ENCODE results near the gene HDAC5. TPM values are rescaled to one million over a fixed set of nuclear protein-coding genes. Genes with fewer than 3 reads are reported as not detected.

Gene HDAC5
- total and polyA plus RNA-seq, 2 of the 8 experiments (the other 6 are each of a cell fraction or from before 2014, with no cell fraction given), result 48.5 to 54.4 TPM

DNA sequence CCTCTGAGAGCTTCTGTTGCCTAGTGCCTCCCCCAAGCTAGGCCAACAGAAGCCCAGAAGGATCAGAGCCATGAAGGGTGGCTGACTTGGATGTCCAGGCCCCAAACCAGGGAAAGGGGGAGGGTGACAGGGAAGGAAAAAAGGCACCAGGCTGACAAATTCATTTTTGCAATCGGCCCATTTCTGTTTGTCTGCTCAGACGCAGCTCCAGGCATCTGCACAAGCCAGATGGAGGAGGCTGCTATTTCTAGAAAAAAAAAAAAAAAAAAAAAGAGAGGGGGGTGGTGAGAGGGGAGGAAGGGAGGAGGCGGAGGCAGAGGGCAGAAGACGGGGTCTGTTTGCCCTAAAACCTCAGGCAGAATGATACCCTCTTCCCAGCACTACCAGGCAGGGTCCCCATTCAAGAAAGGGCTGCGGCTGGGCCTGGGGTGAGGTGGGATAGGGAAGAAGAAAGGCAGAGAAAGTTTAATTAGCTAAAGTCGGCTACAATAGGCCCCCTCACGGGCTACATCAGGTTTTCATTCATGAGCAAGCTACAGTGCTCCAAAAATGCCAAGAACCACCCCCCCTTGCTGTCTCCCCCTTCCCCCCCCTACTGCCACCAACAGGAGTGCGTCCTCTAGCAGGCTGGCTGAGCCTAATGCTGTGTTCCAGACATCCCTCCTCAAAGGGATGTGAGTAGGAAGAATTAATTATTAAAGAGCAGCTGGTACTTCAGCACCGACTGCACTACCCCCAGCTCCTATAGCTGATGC, 2.4 kb downstream of the HDAC5 start:
- peaks cover 17 to 31% (median 23%) of the 10 kb centered on the region in 4 experiments for H3K4me1 ChIP-seq (replicated peaks in 1 of 4; ENCODE audit: control insufficient read depth in 3 of 4, insufficient read depth in 4 of 4, low read length in 3 of 4)
- ChIA-PET POLR2A (ENCODE audit: partially characterized antibody) (interaction anchor here (0.5 to 3.1 kb wide), 8 partner anchors 9 to 100 kb away, joined by 3 to 24 read pairs (median 4); partner anchors contain the start of gene LSM12), CTCF (ENCODE audit: partially characterized antibody) (interaction anchor here (0.8 to 20.6 kb wide), 7 partner anchors 14 to 96 kb away, joined by 3 to 638 read pairs (median 4); partner anchors contain the start of gene ASB16)
- H3K4me2 ChIP-seq (ENCODE audit: insufficient read depth in 1 of 2, low read depth in 2 of 2, low read length in 2 of 2), result peak overlapping the region; percentile 81 to 93
- no peak overlapping the region for H4K8ac ChIP-seq (ENCODE audit: extremely low read depth, insufficient read depth, low read length)
- H2AFZ ChIP-seq (ENCODE audit: low read length), result no peak overlapping the region
- FAIRE-seq, result no peak
- TF ChIP-seq BRCA1 (IDR thresholded peaks at IDR 0.05; ENCODE audit: low read depth, low read length), result no peak
- no peak for TF ChIP-seq EP300 (IDR thresholded peaks at IDR 0.05; ENCODE audit: borderline replicate concordance in 1 of 2, low read depth in 2 of 2, low read length in 2 of 2)
- TF ChIP-seq ASH2L (IDR thresholded peaks at IDR 0.05; ENCODE audit: low read length), result peak; percentile 28
- peaks cover 7% of the 10 kb centered on the region; the same call in 1 of the 2 replicates for H3K23me2 ChIP-seq (ENCODE audit: low read depth, low read length)
- no peaks in the 10 kb centered on the region for H3K27me3 ChIP-seq (replicated peaks in 1 of 4; ENCODE audit: control insufficient read depth in 3 of 4, extremely low read depth in 1 of 4, insufficient read depth in 3 of 4, low read length in 3 of 4)
- peaks cover 29% of the 10 kb centered on the region for H3K79me1 ChIP-seq (ENCODE audit: low read depth, low read length)
- no peak overlapping the region for H3K9ac ChIP-seq (replicated peaks in 1 of 4; ENCODE audit: extremely low read depth in 1 of 4, low read depth in 3 of 4, low read length in 3 of 4)
- WGBS, 2 experiments (ENCODE audit: extremely low coverage in 1 of 2, insufficient coverage in 1 of 2, insufficient read length in 1 of 2, insufficient replicate concordance in 2 of 2, low coverage in 1 of 2, low lambda C conversion rate in 2 of 2, missing lambda C conversion rate in 1 of 2), result 31% methylated on average over 4 of the region's 9 CpGs; no CpG with 5 or more reads in 1 of the 2 experiments
- peak overlapping the region in 3 of 4 experiments; percentile 68 to 99 (median 95); a peak in 4 of 8 replicates for H3K4me3 ChIP-seq (ENCODE audit: extremely low read depth in 1 of 4, insufficient read depth in 2 of 4, low read depth in 3 of 4, low read length in 4 of 4)
- DNase-seq (ENCODE audit: low read depth in 1 of 2, low spot score in 2 of 2), result no peak
- no peak overlapping the region for H2BK12ac ChIP-seq (ENCODE audit: low read depth, low read length)
- H4K5ac ChIP-seq (ENCODE audit: insufficient read length, low read depth, low read length), result peak overlapping the region; percentile 19
- H3K23ac ChIP-seq (ENCODE audit: insufficient read length), result no peak overlapping the region
- no peak overlapping the region for H2AK5ac ChIP-seq (ENCODE audit: low read depth, low read length)
- H3K56ac ChIP-seq (replicated peaks; ENCODE audit: insufficient read length, low read depth, low read length), result no peak overlapping the region
- no peak overlapping the region for H2BK15ac ChIP-seq (ENCODE audit: low read length)
- H2BK20ac ChIP-seq (ENCODE audit: low read length), result no peak overlapping the region
- peak overlapping the region; percentile 13 for H4K91ac ChIP-seq (replicated peaks; ENCODE audit: insufficient read length, low read length)
- no peak overlapping the region for H2BK5ac ChIP-seq (ENCODE audit: low read depth, low read length)
- H3K27ac ChIP-seq (ENCODE audit: low read depth, low read length), result no peak overlapping the region
- no peak overlapping the region for H3K18ac ChIP-seq (ENCODE audit: extremely low read depth, low read length)
- peaks cover 3 to 11% of the 10 kb centered on the region in 2 experiments for H4K20me1 ChIP-seq (replicated peaks in 1 of 2; ENCODE audit: control insufficient read depth in 1 of 2, insufficient read depth in 2 of 2, low read length in 2 of 2)
- no peaks in the 10 kb centered on the region for H3K9me3 ChIP-seq (ENCODE audit: insufficient read depth in 2 of 2, low read depth in 1 of 2, low read length in 1 of 2)
- H3K36me3 ChIP-seq (ENCODE audit: control insufficient read depth in 2 of 4, insufficient read depth in 4 of 4, low read length in 3 of 4), result no peaks in the 10 kb centered on the region; a peak in 1 of 8 replicates
- H3K14ac ChIP-seq (ENCODE audit: insufficient read length), result no peak overlapping the region
- H2BK120ac ChIP-seq (replicated peaks; ENCODE audit: low read depth, low read length), result no peak overlapping the region
- H3K79me2 ChIP-seq (ENCODE audit: control insufficient read depth in 1 of 2, insufficient read depth in 2 of 2, low read length in 2 of 2), result peaks cover 0 to 63% of the 10 kb centered on the region in 2 experiments; a peak in 2 of 4 replicates
- no peak overlapping the region for H3K4ac ChIP-seq (replicated peaks; ENCODE audit: insufficient read length, low read depth, low read length)

Measured in H1 (cell line).